SK-N-MC (cell line): ENCODE data around the gene MIA.

ENCODE experiments used
- EZH2 ChIP-seq: fragments of 200-600 bp; sonication (generic); IDR thresholded peaks from one replicate; pipeline ENCODE4 v1.6.1; 2017; ENCODE audit warnings: antibody characterized with exemption
- POLR2AphosphoS5 ChIP-seq: IDR thresholded peaks from 2 replicates; pipeline ENCODE4 v1.6.1; 2012; ENCODE audit warnings: mild to moderate bottlenecking, low read depth, low read length, borderline replicate concordance

DNA sequence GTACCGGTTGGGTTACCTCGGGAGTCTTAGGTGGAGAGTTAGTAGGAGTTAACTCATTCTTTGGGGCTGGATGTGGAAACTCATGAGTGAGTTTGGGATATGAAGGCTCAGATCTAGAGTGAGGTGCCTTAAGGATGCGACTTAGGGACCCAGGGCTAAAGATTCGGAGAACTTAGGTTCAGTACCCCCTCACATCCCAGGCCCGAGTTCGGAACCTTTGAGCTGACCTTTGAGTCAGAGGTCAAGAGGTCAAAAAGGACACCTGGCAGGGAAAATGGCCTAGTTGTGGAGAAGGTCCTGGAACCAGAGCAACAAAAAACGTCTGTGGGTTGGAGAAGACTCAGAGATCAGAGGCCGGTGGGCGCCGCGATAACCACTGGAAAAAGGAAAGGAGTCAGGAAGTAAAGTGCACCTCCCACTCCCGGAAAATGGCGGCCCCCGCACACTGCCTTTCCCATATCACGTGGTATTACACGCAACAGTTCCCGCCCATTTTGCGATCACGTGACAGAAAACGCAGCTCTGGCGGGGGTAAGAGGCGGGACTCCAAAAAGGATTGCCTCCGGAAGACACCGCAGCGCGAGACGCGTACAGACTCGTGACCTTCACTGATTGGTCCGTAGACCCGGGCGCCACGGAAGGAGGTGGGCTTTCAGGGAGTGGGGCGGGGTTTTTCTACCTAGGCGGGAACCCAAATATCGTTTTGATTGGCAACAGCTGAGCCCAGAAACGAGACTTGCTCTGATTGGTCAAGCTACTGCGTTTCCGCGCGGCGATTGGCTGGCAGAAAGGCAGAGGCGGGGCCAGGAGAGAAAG, 25.1 kb upstream of the MIA start, which contains the start of gene ACTMAP:
- TF ChIP-seq EZH2 = no peak
- peak; percentile 72 for TF ChIP-seq POLR2AphosphoS5
